ENCODE results near the gene PRDM16.

- TF ChIP-seq CTCF (conservative IDR thresholded peaks at IDR 0.05 in 1 of 2, IDR thresholded peaks at IDR 0.05 in 1 of 2; ENCODE audit: extremely low read depth in 1 of 2, insufficient read depth in 1 of 2, low read depth in 1 of 2, low read length in 2 of 2) (no peak), EZH2 (IDR thresholded peaks at IDR 0.05; ENCODE audit: borderline replicate concordance, low read length) (no peak)
Observed at GRCh38 chr1:3205815-3206214, 136.8 kb downstream of the PRDM16 start.
